IPS-18c (cell line): Measurements from ENCODE around the gene ALOX5AP.

Experiments
- H3K4me3 ChIP-seq: 2 replicates; pipeline ENCODE4 v1.7.0; 2013; ENCODE audit warnings: low read depth, mild to moderate bottlenecking, low read length, moderate library complexity; ENCODE audit not compliant: insufficient read depth
- H3K9me3 ChIP-seq: one replicate; pipeline ENCODE4 v1.6.1; 2013; ENCODE audit warnings: mild to moderate bottlenecking, low read length, moderate library complexity; ENCODE audit not compliant: control insufficient read depth, insufficient read depth

The ALOX5AP gene

DNA sequence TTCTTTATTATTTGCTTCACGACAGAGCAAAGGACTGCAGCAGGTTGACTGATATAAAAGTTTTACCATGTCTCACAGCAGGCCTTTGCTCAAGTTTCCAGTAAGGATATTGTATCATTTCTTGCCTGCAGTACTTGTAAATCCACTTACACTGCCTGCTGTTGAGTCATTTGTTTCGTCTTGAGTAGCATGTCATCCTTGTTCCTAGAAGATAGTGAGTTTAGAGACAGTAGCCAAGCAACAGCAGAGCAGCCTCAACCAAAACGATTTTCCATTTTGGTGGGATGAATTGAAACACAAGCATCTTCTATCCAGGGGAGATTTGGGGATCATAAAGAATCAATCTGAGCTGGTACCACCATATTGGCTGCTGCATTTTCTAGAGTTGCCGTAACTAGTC, 24.0 kb upstream of the ALOX5AP start:
- no peak overlapping the region for H3K4me3 ChIP-seq
- no peaks in the 10 kb centered on the region for H3K9me3 ChIP-seq

GRCh38 chr13:30711837-30712236, 23.5 kb upstream of the ALOX5AP start:
- H3K4me3 ChIP-seq = no peak overlapping the region

DNA sequence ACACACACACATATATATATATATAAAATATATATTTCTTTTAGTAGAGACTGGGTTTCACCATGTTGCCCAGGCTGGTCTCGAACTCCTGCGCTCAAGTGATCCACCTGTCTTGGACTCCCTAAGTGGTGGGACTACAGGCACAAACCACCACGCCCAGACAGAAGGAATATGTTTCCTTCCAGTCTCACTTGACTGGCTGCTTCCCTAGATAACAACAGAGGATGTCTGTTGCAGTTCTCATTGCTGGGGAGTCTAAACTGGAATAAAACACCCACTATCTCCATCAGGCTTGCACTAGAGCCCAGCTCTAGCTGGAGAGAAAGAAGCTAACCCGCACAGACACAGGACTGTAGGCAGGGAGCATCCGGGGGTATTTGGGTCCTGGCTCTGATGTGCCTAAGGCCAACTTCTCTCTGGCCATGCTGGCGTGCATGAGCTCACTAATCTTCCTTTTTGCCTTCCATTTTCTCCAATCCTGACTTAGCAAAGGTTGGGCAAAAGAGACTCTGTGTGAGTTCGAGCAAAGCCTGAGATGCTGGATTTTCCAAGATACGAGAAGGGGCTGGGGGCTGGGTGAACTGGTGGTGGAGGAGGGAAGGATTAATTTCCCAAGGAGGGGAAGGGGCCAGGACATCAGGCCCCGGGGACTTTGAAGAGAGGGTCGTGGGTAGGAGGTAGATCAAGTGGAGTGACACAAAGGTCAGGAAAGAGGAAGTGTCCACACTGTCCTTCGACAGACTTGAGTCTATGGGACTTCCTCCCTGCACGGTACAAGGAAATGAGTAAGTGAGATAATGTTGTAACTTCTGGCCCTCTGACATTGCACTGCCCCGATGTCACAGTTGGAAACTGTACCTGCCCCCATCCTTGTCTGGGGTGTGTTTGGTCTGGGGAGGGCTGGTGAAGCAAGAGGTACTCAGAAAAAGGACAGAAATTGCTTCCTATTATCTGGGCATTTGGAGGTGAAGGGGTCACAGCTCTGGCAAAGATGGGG, 22.5 kb upstream of the ALOX5AP start:
- H3K9me3 ChIP-seq = no peaks in the 10 kb centered on the region
- H3K4me3 ChIP-seq = no peak overlapping the region

More at GRCh38 chr13:30711837-30712236, 23.5 kb upstream of the ALOX5AP start:
- H3K9me3 ChIP-seq = no peaks in the 10 kb centered on the region

DNA sequence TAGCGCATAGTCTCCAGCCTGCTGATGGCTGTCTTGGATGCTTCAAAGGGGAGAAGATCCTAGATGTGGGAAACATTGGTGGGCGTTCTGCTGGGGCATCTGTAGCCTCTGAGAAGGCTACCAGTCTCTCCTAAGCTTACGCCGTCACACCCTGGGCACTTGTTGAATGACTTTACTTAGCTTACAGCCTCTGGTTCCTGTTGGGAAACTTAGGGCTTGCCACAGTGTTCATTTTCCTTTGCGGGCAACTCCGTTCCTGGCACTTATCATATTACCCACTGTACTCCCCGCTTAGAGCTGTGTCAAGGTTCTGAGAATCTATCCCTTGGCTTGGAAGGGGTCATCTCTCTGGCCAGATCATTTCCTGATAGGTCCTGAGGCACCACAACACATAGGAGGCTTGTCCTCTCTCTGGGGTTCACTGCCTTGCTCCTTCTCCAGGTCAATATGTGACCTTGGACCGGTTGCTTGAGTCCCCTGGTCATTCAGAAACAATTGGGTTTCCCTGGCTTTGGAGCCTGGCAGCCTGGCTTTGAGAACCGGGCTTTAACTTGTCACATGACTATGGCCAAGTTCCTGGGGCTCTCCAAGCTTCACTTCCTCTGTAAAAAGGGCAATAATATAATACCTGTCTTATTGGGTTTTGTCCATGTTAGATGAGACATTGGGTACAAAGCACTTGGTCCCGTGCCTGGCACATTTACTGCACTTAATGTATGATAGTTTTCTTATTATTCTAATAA, 20.5 kb upstream of the ALOX5AP start:
- Histone ChIP-seq H3K9me3 (no peaks in the 10 kb centered on the region), H3K4me3 (no peak overlapping the region)

- Histone ChIP-seq H3K9me3 (no peaks in the 10 kb centered on the region), H3K4me3 (no peak overlapping the region)
Measured at GRCh38 chr13:30715372-30715756, 20.0 kb upstream of the ALOX5AP start.

- no peaks in the 10 kb centered on the region for H3K9me3 ChIP-seq
Measured at GRCh38 chr13:30715837-30716236, 19.5 kb upstream of the ALOX5AP start.

GRCh38 chr13:30718661-30719524, 16.4 kb upstream of the ALOX5AP start:
- Histone ChIP-seq H3K4me3 (no peak overlapping the region), H3K9me3 (no peaks in the 10 kb centered on the region)

More at GRCh38 chr13:30715837-30716236, 19.5 kb upstream of the ALOX5AP start:
- no peak overlapping the region for H3K4me3 ChIP-seq

- Histone ChIP-seq H3K9me3 (no peaks in the 10 kb centered on the region), H3K4me3 (no peak overlapping the region)
Measured at GRCh38 chr13:30719525-30719914, 15.8 kb upstream of the ALOX5AP start.

DNA sequence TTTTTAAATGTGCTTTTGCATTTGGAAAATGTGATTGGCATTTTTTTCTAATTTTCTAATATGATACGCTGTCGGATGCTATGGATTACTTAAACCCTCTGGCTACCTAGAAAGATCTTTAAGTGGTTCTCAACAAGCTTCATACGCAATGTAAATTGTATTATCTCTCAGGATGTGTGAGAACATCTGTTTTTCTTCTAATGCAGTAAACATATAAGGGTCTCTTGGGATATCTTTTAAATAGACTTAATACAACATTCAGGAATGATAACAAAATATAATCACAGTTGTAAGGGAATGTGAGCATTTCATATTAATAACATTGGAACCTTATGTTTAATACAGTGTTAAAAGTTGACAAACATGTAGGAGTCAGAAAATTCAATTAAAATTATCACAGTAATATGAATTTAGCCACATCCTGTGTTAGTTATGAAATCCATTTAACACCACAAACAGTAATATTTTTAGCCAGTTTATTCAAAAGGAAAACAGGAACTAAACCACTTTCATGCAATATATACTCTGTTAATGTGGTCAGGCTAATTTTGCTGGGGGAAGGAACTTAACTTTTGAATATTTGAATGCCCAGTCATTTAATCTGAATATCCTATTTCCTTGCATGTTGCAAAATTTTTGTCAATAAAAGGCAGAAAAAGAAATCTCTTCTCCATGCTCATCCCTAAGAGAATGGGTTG, 15.0 kb upstream of the ALOX5AP start:
- Histone ChIP-seq H3K9me3 (no peaks in the 10 kb centered on the region), H3K4me3 (no peak overlapping the region)

GRCh38 chr13:30721936-30722335, 13.4 kb upstream of the ALOX5AP start:
- H3K4me3 ChIP-seq = no peak overlapping the region
- H3K9me3 ChIP-seq = no peaks in the 10 kb centered on the region

GRCh38 chr13:30722361-30722760, 13.0 kb upstream of the ALOX5AP start:
- no peaks in the 10 kb centered on the region for H3K9me3 ChIP-seq
- no peak overlapping the region for H3K4me3 ChIP-seq

DNA sequence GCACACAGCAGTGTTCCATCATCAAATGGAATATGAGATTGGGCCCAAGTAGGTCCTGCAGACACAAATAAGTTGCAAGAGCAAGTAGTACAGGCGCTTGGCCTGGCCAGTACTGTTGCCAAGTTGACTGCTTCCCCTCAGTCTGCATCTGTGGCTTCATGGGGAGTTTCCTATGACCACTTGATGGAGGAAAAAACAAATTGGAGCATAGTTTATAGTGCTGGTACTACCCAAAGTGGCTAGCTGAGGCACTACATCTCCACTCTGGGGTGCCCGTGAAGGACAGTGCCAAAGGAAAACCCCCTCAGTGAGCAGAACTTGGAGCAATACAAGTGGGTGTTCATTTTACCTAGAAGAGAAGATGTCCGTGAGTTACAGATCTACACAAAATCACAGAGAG, 10.6 kb upstream of the ALOX5AP start:
- H3K4me3 ChIP-seq = no peak overlapping the region
- H3K9me3 ChIP-seq = no peaks in the 10 kb centered on the region

GRCh38 chr13:30725326-30726085, 9.8 kb upstream of the ALOX5AP start:
- no peak overlapping the region for H3K4me3 ChIP-seq
- H3K9me3 ChIP-seq = no peaks in the 10 kb centered on the region

DNA sequence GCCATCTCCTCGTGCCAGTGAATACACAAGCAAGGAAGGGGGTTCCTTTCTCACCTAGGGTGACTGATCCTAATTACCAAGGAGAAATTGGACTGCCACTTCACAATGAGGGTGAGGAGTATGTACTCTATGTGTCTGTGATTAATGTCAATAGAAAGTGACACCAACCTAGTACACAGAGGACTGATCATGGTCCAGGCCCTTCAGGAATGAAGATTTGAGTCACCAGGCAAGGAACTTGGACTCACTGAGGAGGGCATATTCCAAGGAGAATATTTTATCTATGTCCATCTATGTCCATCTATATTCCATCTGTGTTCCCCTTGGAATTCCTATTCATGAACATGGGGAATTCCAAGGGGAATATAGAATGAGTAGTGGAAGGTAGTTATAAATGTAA, 9.2 kb upstream of the ALOX5AP start:
- Histone ChIP-seq H3K4me3 (no peak overlapping the region), H3K9me3 (no peaks in the 10 kb centered on the region)

DNA sequence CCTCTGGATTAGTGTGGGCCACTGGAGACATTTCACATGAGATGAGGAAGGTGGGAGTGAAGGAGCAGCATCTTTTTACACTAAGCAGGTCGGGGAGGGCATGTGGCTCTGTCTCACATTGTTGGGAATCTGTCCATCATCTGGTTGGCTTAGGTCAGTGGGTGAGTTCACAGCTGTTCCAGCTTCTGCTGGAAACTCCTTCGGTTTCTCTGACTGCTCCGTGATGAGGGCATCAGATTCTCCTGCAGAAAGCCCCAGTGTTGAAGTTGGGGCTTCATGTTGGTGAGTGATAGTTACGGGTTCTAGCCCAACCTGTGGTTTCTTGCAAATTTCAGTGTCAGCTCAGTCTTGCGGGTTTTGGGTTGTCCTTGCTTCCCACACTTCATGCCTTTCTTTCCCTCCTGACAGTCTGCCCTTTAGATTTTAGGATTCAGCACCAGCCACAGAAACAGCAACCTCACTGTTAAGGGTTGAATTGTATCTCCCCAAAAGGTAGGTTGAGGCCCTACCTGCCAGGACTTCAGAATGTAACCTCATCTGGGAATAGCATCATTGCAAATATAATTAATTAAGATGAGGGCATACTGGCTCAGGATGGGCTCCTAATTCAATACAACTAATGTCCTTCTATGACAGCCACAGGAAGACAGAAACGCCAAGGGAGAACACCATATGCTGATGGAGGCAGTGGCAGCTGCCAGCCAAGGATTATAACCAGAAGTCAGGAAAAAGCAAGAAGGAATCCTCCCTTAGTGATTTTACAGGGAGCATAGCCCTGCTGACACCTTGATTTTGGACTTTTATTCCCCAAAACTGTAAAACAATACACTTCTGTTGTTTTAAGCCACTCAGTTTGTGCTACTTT, 7.6 kb upstream of the ALOX5AP start:
- H3K9me3 ChIP-seq = no peaks in the 10 kb centered on the region
- H3K4me3 ChIP-seq = no peak overlapping the region
